Measurements from ENCODE around the gene PIEZO2. TPM values are rescaled to one million over a fixed set of nuclear protein-coding genes. Genes with fewer than 3 reads are reported as not detected.

Gene PIEZO2
- total and polyA plus RNA-seq, 12 donors = 0.07 to 1.4 (median 0.25) TPM; not detected in 1

GRCh38 chr18:10793730-10794370 lies 355.5 kb downstream of the PIEZO2 start:
- Histone ChIP-seq H3K27me3 (peaks cover 0 to 7% (median 0%) of the 10 kb centered on the region in 7 donors), H3K4me3 (no peak overlapping the region), H3K9me3 (no peaks in the 10 kb centered on the region), H3K27ac (no peak overlapping the region), H3K4me1 (peaks cover 0 to 22% (median 0%) of the 10 kb centered on the region in 9 donors), H3K36me3 (no peaks in the 10 kb centered on the region)
- no peak for DNase-seq
- no peak for ATAC-seq
- intact Hi-C loops (cut with DNase I) = no loop called here
- TF ChIP-seq CTCF (IDR thresholded peaks at IDR 0.05) = no peak
- 78 to 83% methylated on average over 4 of the region's 4 CpGs for WGBS, 2 donors

GRCh38 chr18:10792181-10792580 lies 357.2 kb downstream of the PIEZO2 start:
- no peak for TF ChIP-seq CTCF (IDR thresholded peaks at IDR 0.05)
- intact Hi-C loops (cut with DNase I) = no loop called here
- H3K36me3 ChIP-seq = no peaks in the 10 kb centered on the region
- H3K9me3 ChIP-seq = no peaks in the 10 kb centered on the region
- H3K4me1 ChIP-seq = peaks cover 0 to 24% (median 0%) of the 10 kb centered on the region in 9 donors
- peaks cover 0 to 7% (median 0%) of the 10 kb centered on the region in 7 donors for H3K27me3 ChIP-seq
- DNase-seq (no peak), ATAC-seq (no peak)
- H3K27ac ChIP-seq = no peak overlapping the region
- WGBS, 2 donors = 78 to 87% methylated on average over 4 of the region's 4 CpGs
- no peak overlapping the region for H3K4me3 ChIP-seq

- peaks cover 0 to 7% (median 0%) of the 10 kb centered on the region in 7 donors for H3K27me3 ChIP-seq
- no peaks in the 10 kb centered on the region for H3K36me3 ChIP-seq
- ATAC-seq (no peak), DNase-seq (no peak)
- intact Hi-C loops (cut with DNase I) = no loop called here
- H3K27ac ChIP-seq = peak overlapping the region in 1 of 10 donors; percentile 43
- H3K9me3 ChIP-seq = no peaks in the 10 kb centered on the region
- no peak overlapping the region for H3K4me3 ChIP-seq
- peaks cover 0 to 24% (median 0%) of the 10 kb centered on the region in 9 donors for H3K4me1 ChIP-seq
- no peak for TF ChIP-seq CTCF (IDR thresholded peaks at IDR 0.05)
- 72 to 73% methylated on average over 7 of the region's 7 CpGs for WGBS, 2 donors
These were observed 358.1 kb downstream of the PIEZO2 start for GRCh38 chr18:10791169-10791831.

- no peak for ATAC-seq
- Histone ChIP-seq H3K36me3 (no peaks in the 10 kb centered on the region), H3K4me1 (peaks cover 0 to 24% (median 0%) of the 10 kb centered on the region in 9 donors), H3K4me3 (no peak overlapping the region), H3K9me3 (no peaks in the 10 kb centered on the region), H3K27me3 (peaks cover 0 to 11% (median 7%) of the 10 kb centered on the region in 7 donors), H3K27ac (no peak overlapping the region)
- WGBS, 2 donors = 75 to 91% methylated on average over 2 of the region's 2 CpGs
- intact Hi-C loops (cut with DNase I) = loop anchor here in 4 of 10 donors (5.0 to 10.0 kb wide), 3 partner anchors 253 to 356 kb away; partner anchors contain the start of gene PIEZO2 (in 1 of the 4)
- DNase-seq = no peak
- no peak for TF ChIP-seq CTCF (IDR thresholded peaks at IDR 0.05)
These were observed 360.2 kb downstream of the PIEZO2 start for GRCh38 chr18:10789180-10789579.
